Kidney epithelial cell (primary cell): ENCODE data around the gene EXOC3L4. TPM values are rescaled to one million over a fixed set of nuclear protein-coding genes. Genes with fewer than 3 reads are reported as not detected.

Experiments used
- DNase-seq: peaks from one replicate; pipeline ENCODE4 v3.0.0-alpha.2; 2010; ENCODE audit warnings: low read depth
- H3K27me3 ChIP-seq: 2 replicates; pipeline ENCODE4 v1.6.0; 2011; ENCODE audit warnings: low read length; ENCODE audit not compliant: control insufficient read depth, insufficient read depth
- H3K36me3 ChIP-seq: 2 replicates; pipeline ENCODE4 v1.5.1; 2011; ENCODE audit warnings: low read length; ENCODE audit not compliant: control insufficient read depth, insufficient read depth
- H3K4me3 ChIP-seq: 2 replicates; pipeline ENCODE4 v1.5.1; 2011; ENCODE audit warnings: low read depth, mild to moderate bottlenecking, control low read depth, low read length
- CTCF ChIP-seq: IDR thresholded peaks from 2 replicates; pipeline ENCODE4 v1.5.1; 2011; ENCODE audit warnings: mild to moderate bottlenecking, moderate library complexity, low read length, control low read depth, inconsistent platforms; ENCODE audit not compliant: insufficient read depth, poor library complexity, severe bottlenecking
- total RNA-seq: library from RNA; depleted of rRNA; stranded (reverse); fragments of >200 nt; gene quantifications from 2 replicates; pipeline ENCODE4 v1.2.3, GENCODE V29; 2015

EXOC3L4 gene
- total RNA-seq, 1 donor from 2014 or later = 0.46 TPM

DNA sequence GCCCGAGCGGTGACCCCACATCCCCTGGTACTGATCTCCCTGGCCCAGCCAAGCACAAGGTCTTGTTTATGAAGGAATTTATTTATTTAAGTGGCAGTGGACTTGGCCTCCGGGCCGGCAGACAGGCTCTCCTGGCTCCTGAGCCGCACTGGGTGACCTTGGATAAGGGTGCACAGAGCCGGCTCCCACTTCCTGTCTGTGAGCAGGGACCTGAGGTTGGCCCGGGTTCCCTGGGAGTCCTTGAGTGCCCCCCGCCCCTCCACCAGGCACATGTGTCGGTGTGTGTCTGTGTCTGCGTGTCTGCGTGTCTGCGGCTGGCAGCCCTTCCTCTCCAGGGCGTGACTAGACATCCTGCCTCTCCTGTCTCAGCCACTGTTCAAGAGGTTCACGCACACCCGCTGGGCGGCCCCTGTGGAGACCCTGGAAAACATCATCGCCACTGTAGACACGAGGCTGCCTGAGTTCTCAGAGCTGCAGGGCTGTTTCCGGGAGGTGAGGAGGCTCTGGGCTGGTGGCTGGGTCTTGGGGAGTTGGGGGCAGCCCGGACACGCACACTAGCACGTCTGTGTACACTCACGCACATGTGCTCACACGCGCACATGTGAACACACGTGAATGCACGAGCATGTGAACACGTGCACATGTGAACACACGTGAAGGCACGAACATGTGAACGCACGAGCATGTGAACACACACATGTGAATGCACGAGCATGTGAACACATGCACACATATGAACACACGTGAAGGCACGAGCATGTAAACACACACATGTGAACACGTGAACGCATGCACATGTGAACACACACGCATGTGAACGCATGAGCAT is 38.1 kb downstream of the EXOC3L4 start:
- H3K27me3 ChIP-seq = no peaks in the 10 kb centered on the region
- no peak for TF ChIP-seq CTCF
- no peak overlapping the region for H3K4me3 ChIP-seq
- H3K36me3 ChIP-seq = peaks cover 1% of the 10 kb centered on the region
- no peak for DNase-seq

DNA sequence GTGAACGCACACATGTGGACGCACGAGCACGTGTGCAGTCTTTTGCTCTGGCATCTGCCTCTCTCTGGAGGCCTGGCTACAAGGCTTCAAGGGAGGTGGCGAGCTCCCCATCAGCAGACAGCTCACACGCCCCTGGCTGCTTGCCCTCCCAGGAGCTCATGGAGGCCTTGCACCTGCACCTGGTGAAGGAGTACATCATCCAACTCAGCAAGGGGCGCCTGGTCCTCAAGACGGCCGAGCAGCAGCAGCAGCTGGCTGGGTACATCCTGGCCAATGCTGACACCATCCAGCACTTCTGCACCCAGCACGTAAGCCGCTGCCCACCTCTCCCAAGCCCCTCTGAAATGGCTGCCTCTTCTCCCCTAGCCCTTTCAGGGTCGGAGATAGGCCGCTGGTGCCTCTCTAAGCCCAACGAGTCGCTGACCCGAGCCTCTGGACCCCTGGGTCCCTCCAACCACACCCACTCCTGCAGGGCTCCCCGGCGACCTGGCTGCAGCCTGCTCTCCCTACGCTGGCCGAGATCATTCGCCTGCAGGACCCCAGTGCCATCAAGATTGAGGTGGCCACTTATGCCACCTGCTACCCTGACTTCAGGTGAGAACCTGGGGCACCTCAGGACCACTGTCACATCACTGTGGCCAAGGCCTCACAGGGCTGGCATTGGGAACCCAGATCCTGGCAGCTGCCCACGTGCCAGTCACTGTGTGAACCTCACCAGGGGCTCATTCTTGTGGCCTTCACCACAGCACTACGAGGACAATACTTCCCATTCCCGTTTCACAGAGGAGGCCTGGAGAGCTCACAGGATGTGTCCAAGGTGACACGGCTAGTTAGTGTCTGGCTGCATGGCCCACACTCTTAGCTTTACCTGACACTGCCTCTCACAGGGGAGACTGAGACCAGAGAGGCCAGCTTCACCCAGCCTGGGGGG is 39.0 kb downstream of the EXOC3L4 start:
- H3K4me3 ChIP-seq = no peak overlapping the region
- peaks cover 1% of the 10 kb centered on the region for H3K36me3 ChIP-seq
- no peak for DNase-seq
- no peak for TF ChIP-seq CTCF
- H3K27me3 ChIP-seq = no peaks in the 10 kb centered on the region

- TF ChIP-seq CTCF = no peak
- Histone ChIP-seq H3K36me3 (peaks cover 1% of the 10 kb centered on the region), H3K27me3 (no peaks in the 10 kb centered on the region), H3K4me3 (no peak overlapping the region)
- DNase-seq = no peak
Measured at GRCh38 chr14:103134405-103134804, 39.9 kb downstream of the EXOC3L4 start.

GRCh38 chr14:103134919-103135318 is 40.4 kb downstream of the EXOC3L4 start:
- H3K36me3 ChIP-seq = peaks cover 1% of the 10 kb centered on the region
- DNase-seq = no peak
- H3K27me3 ChIP-seq = no peaks in the 10 kb centered on the region
- H3K4me3 ChIP-seq = no peak overlapping the region
- TF ChIP-seq CTCF = no peak

DNA sequence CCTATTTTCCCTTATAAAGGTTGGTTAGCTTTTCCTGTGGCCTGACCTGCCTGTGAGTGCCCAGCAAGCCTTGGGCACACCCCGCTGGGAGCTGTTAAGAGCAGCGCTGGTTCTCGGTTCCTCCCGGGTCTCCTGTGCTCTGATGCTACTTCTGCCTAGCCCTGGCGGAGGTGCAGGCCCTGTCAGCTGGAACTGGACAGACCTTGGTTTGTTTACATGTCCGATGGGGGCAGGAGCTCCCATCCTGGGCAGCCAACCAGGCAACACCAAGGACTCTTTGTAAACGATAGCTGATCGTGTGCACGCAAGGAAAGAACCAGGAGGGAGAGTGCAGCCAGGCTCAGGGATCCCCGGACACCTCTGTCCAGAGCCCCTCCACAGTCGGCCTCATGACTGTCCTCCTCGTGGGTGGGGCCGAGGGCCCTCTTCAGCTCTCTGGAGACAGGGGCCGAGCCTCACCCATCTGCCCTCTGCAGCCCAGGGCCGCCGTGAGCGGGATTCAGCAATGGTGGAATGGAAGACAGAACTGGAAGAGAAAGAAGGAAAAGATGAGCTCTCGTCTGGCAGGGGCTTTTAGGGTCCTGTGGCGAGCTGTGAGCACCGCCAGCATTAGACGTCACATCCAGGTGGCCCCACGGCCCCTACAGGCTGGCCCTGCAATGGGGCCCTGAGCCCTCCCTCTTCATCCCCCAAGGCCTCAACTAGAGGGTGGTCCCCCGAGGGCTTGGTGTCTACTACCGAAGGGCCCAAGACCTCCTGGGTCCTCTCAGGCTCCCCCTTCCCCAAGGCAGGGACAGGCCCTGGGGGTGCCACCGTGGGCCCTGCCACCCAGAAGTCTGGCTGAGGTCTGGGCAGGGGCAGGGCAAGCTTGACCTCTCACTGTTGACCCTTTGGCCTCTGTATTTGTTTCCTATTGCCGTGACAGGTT is 41.1 kb downstream of the EXOC3L4 start:
- Histone ChIP-seq H3K4me3 (no peak overlapping the region), H3K27me3 (no peaks in the 10 kb centered on the region), H3K36me3 (peaks cover 1% of the 10 kb centered on the region)
- TF ChIP-seq CTCF = no peak
- no peak for DNase-seq
